ENCODE results near the gene MYOG. TPM values are rescaled to one million over a fixed set of nuclear protein-coding genes. Genes with fewer than 3 reads are reported as not detected.

The MYOG gene
- total and polyA plus RNA-seq, 2 experiments from 2014 or later, result not detected

DNA sequence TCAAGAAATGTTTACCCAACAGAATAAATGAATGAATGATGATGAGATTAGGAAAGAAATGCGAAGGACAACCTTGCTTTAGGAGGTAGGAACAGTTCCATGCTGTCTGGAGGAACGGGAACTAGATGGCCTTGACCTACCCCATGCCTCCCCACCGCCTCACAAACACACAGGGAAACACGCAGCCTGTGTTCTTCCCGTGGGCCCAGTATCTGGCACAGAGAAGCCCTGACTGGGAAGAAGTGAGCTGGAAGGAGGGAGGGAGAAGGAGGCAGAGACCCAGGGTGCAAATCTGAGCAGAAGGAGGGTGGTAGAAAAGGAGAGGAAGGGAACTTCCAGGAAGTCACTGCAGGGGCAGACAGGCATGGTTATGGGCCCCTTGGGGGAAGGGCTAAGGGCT lies 38.2 kb upstream of the MYOG start (continued):
- TF ChIP-seq, protein P1, sequence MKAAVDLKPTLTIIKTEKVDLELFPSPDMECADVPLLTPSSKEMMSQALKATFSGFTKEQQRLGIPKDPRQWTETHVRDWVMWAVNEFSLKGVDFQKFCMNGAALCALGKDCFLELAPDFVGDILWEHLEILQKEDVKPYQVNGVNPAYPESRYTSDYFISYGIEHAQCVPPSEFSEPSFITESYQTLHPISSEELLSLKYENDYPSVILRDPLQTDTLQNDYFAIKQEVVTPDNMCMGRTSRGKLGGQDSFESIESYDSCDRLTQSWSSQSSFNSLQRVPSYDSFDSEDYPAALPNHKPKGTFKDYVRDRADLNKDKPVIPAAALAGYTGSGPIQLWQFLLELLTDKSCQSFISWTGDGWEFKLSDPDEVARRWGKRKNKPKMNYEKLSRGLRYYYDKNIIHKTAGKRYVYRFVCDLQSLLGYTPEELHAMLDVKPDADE (IDR thresholded peaks at IDR 0.05), result no peak
- TF ChIP-seq CREB1 (CRISPR knock-in tag; IDR thresholded peaks at IDR 0.05; ENCODE audit: low read depth) (no peak), POLR2AphosphoS5 (IDR thresholded peaks at IDR 0.05; ENCODE audit: low read depth) (no peak), EZH2 (IDR thresholded peaks at IDR 0.05; ENCODE audit: low read depth, unreplicated experiment) (no peak), REST (IDR thresholded peaks at IDR 0.05; ENCODE audit: unreplicated experiment) (no peak), ZNF114 (CRISPR knock-in tag; IDR thresholded peaks at IDR 0.05) (no peak), JUNB (IDR thresholded peaks at IDR 0.05; ENCODE audit: unreplicated experiment) (no peak)
- TF ChIP-seq, protein P2, sequence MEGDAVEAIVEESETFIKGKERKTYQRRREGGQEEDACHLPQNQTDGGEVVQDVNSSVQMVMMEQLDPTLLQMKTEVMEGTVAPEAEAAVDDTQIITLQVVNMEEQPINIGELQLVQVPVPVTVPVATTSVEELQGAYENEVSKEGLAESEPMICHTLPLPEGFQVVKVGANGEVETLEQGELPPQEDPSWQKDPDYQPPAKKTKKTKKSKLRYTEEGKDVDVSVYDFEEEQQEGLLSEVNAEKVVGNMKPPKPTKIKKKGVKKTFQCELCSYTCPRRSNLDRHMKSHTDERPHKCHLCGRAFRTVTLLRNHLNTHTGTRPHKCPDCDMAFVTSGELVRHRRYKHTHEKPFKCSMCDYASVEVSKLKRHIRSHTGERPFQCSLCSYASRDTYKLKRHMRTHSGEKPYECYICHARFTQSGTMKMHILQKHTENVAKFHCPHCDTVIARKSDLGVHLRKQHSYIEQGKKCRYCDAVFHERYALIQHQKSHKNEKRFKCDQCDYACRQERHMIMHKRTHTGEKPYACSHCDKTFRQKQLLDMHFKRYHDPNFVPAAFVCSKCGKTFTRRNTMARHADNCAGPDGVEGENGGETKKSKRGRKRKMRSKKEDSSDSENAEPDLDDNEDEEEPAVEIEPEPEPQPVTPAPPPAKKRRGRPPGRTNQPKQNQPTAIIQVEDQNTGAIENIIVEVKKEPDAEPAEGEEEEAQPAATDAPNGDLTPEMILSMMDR (conservative IDR thresholded peaks at IDR 0.05; ENCODE audit: low read depth in 2 of 2), result no peak

DNA sequence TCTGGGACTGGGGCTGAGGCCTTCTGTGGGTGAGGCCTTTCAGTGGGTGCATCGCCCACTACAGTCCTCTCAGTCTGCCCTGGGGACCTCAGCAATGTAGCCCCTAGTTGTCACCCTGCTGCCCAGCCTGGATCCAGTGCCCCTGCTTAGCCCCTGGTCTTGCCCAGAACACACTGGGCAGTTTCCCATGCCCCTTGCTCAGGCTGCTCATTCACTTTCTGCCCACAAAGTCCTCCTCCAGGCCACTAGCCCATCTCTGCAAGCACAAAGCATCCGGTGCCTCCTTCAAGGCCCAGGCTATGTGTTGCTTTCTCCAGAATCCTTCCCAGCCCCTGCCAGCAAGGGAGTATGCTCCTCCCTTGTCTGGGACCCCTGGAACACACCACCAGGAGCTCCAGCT lies 36.3 kb upstream of the MYOG start:
- TF ChIP-seq JUNB (IDR thresholded peaks at IDR 0.05; ENCODE audit: unreplicated experiment) (no peak), ZNF114 (CRISPR knock-in tag; IDR thresholded peaks at IDR 0.05) (no peak)
- TF ChIP-seq, protein P1 (IDR thresholded peaks at IDR 0.05), result no peak
- Histone ChIP-seq H3K36me3 (ENCODE audit: insufficient read depth) (no peaks in the 10 kb centered on the region), H3F3A (replicated peaks; ENCODE audit: low read depth) (0 out of 2 replicates have a peak, but pooled peaks cover 3% of the 10 kb centered on the region), H3K27me3 (ENCODE audit: insufficient read depth) (peaks cover 15% of the 10 kb centered on the region), H3K79me2 (replicated peaks; ENCODE audit: insufficient read depth) (no peaks in the 10 kb centered on the region), H3K4me1 (ENCODE audit: insufficient read depth) (peaks cover 13% of the 10 kb centered on the region), H3K27ac (ENCODE audit: low read depth) (no peak overlapping the region), H3K4me3 (no peak overlapping the region), H3K9me2 (ENCODE audit: insufficient read depth) (no peaks in the 10 kb centered on the region), H3K4me2 (no peak overlapping the region), H2AFZ (no peak overlapping the region), H4K20me1 (replicated peaks; ENCODE audit: insufficient read depth) (no peaks in the 10 kb centered on the region)
- ATAC-seq (no peak), DNase-seq (ENCODE audit: low spot score) (no peak)
- Mint-ChIP-seq H3K27me3 (ENCODE audit: insufficient read depth, low read depth, poor library complexity) (peaks cover 28% of the 10 kb centered on the region), H3K4me3 (no peak overlapping the region), H3K27ac (no peak overlapping the region), H3K36me3 (ENCODE audit: low read depth) (no peaks in the 10 kb centered on the region), H3K4me1 (peaks cover 28% of the 10 kb centered on the region), H3K9me3 (no peaks in the 10 kb centered on the region; the same call in 2 of the 3 replicates)
